Measurements from ENCODE around the gene RASGRF1. TPM values are rescaled to one million over a fixed set of nuclear protein-coding genes. Genes with fewer than 3 reads are reported as not detected.

Gene RASGRF1
- total RNA-seq, 1 experiment from 2014 or later, result 0.15 TPM

- no peak for DNase-seq (ENCODE audit: low spot score)
Observed at GRCh38 chr15:79066391-79067071, 24.0 kb downstream of the RASGRF1 start.

- no peak for DNase-seq (ENCODE audit: low spot score)
Observed at GRCh38 chr15:79065706-79066376, 24.7 kb downstream of the RASGRF1 start.

GRCh38 chr15:79065361-79065705 is 25.2 kb downstream of the RASGRF1 start:
- DNase-seq (ENCODE audit: low spot score), result no peak

- DNase-seq (ENCODE audit: low spot score), result no peak
Observed at GRCh38 chr15:79064496-79064895, 26.1 kb downstream of the RASGRF1 start.

- no peak for DNase-seq (ENCODE audit: low spot score)
Observed at GRCh38 chr15:79060175-79060574, 30.4 kb downstream of the RASGRF1 start.

GRCh38 chr15:79059081-79059572 is 31.5 kb downstream of the RASGRF1 start:
- DNase-seq (ENCODE audit: low spot score), result no peak

GRCh38 chr15:79058260-79058850 is 32.2 kb downstream of the RASGRF1 start:
- DNase-seq (ENCODE audit: low spot score), result no peak

GRCh38 chr15:79057050-79057449 is 33.5 kb downstream of the RASGRF1 start:
- no peak for DNase-seq (ENCODE audit: low spot score)

GRCh38 chr15:79054350-79054749 is 36.2 kb downstream of the RASGRF1 start:
- no peak for DNase-seq (ENCODE audit: low spot score)

- no peak for DNase-seq (ENCODE audit: low spot score)
Observed at GRCh38 chr15:79053894-79054293, 36.7 kb downstream of the RASGRF1 start.

- DNase-seq (ENCODE audit: low spot score), result no peak
Observed at GRCh38 chr15:79051941-79052731, 38.4 kb downstream of the RASGRF1 start.

- DNase-seq (ENCODE audit: low spot score), result no peak
Observed at GRCh38 chr15:79051029-79051428, 39.6 kb downstream of the RASGRF1 start.

- DNase-seq (ENCODE audit: low spot score), result no peak
Observed at GRCh38 chr15:79050341-79050740, 40.2 kb downstream of the RASGRF1 start.

GRCh38 chr15:79049416-79049815 is 41.2 kb downstream of the RASGRF1 start:
- no peak for DNase-seq (ENCODE audit: low spot score)

- no peak for DNase-seq (ENCODE audit: low spot score)
Observed at GRCh38 chr15:79047676-79048439, 42.7 kb downstream of the RASGRF1 start.

GRCh38 chr15:79046691-79047404 is 43.7 kb downstream of the RASGRF1 start:
- no peak for DNase-seq (ENCODE audit: low spot score)

GRCh38 chr15:79045041-79045440 is 45.5 kb downstream of the RASGRF1 start:
- DNase-seq (ENCODE audit: low spot score), result no peak

- no peak for DNase-seq (ENCODE audit: low spot score)
Observed at GRCh38 chr15:79042213-79042928, 48.2 kb downstream of the RASGRF1 start.

GRCh38 chr15:79041601-79042168 is 48.9 kb downstream of the RASGRF1 start:
- no peak for DNase-seq (ENCODE audit: low spot score)

GRCh38 chr15:79037848-79038247 is 52.7 kb downstream of the RASGRF1 start:
- DNase-seq (ENCODE audit: low spot score), result no peak

Data from H4 (cell line).